ENCODE data around the gene TMX4. TPM values are rescaled to one million over a fixed set of nuclear protein-coding genes. Genes with fewer than 3 reads are reported as not detected.

The TMX4 gene, protein sequence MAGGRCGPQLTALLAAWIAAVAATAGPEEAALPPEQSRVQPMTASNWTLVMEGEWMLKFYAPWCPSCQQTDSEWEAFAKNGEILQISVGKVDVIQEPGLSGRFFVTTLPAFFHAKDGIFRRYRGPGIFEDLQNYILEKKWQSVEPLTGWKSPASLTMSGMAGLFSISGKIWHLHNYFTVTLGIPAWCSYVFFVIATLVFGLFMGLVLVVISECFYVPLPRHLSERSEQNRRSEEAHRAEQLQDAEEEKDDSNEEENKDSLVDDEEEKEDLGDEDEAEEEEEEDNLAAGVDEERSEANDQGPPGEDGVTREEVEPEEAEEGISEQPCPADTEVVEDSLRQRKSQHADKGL
- total RNA-seq (2014; rRNA removed) (12.3 and 12.4 TPM in 2 replicates), Bru-seq, nascent RNA (percentile 76 among the genes with signal in this experiment), BruChase-seq, experiment 1, labeled RNA remaining after a 6-hour chase (percentile 77 among the genes with signal in this experiment), BruChase-seq, experiment 2, labeled RNA remaining after a 2-hour chase (percentile 74 among the genes with signal in this experiment)
- long read RNA-seq, full-length matches to known transcripts, result 160 of 199 reads
- long read RNA-seq, partial matches to known transcripts, result 8 of 199 reads
- long read RNA-seq, other reads (novel, unspliced or antisense), result 31 of 199 reads

DNA sequence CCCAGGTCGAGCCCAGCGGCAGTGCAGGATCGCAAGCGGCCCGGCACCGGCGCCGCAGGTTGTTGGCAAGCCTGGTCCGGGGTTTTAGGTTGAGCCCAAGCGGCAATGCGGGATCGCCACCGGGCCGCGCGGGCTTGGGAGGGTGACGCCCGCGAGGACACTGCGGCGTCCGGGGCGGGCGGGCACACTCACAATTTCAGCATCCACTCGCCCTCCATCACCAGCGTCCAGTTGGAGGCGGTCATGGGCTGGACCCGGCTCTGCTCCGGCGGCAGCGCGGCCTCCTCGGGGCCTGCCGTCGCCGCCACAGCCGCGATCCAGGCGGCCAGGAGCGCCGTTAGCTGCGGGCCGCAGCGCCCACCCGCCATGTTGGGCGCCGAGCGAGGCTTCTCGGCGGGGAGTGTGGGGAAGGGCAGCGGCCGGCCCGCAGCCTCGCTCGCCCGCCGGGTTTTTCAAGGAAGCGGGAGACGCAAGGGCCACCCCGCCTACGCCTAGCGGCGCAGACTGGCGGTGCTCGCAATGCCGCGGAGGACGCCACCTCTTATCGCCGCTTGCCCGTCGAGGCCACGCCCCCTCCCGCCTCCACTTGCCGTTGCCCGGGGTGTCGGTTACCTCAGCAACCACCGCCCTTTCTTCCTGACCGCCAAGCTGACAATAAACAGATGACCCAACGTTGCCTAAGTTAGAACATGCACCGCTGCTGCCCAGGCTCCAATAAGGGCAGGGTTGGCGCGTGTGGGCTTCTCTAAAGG lies at the start of gene TMX4:
Gene TMX4 (minus strand): TSS at position 516 of the 752 bp plus-strand sequence. CDS start 148 bp downstream, at position 368.
- no peaks in the 10 kb centered on the region for H3K36me3 ChIP-seq (ENCODE audit: low read depth, low read length)
- no peaks in the 10 kb centered on the region for H3K9me3 ChIP-seq (ENCODE audit: low read length)
- ChIA-PET CTCF (no interaction called here), POLR2A (ENCODE audit: unreplicated experiment) (interaction anchor here (0.7 kb wide), 1 partner anchor 1926 kb away, joined by 3 read pairs; no protein-coding TSS in a partner anchor)
- no peaks in the 10 kb centered on the region for H3K9me2 ChIP-seq (replicated peaks; ENCODE audit: low read length)
- peak within 1 kb of the TSS; percentile 89 for H2AFZ ChIP-seq (ENCODE audit: low read length)
- H3K27ac ChIP-seq (ENCODE audit: low read length), result peak within 1 kb of the TSS; percentile 55
- DNase-seq (peak; percentile 93), ATAC-seq (peak; percentile 82)
- peak within 1 kb of the TSS; percentile 79 for H3K4me3 ChIP-seq (ENCODE audit: low read length)
- TF ChIP-seq, protein P1, sequence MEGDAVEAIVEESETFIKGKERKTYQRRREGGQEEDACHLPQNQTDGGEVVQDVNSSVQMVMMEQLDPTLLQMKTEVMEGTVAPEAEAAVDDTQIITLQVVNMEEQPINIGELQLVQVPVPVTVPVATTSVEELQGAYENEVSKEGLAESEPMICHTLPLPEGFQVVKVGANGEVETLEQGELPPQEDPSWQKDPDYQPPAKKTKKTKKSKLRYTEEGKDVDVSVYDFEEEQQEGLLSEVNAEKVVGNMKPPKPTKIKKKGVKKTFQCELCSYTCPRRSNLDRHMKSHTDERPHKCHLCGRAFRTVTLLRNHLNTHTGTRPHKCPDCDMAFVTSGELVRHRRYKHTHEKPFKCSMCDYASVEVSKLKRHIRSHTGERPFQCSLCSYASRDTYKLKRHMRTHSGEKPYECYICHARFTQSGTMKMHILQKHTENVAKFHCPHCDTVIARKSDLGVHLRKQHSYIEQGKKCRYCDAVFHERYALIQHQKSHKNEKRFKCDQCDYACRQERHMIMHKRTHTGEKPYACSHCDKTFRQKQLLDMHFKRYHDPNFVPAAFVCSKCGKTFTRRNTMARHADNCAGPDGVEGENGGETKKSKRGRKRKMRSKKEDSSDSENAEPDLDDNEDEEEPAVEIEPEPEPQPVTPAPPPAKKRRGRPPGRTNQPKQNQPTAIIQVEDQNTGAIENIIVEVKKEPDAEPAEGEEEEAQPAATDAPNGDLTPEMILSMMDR (conservative IDR thresholded peaks at IDR 0.05; ENCODE audit: low read depth, low read length), result peak; percentile 40; the same call in 1 of the 2 replicates
- TF ChIP-seq EZH2phosphoT487 (IDR thresholded peaks at IDR 0.05; ENCODE audit: borderline replicate concordance, low read length), result no peak
- H3K9ac ChIP-seq (ENCODE audit: low read length), result peak within 1 kb of the TSS; percentile 84
- peaks cover 8% of the 10 kb centered on the region for H3F3A ChIP-seq (ENCODE audit: low read length, unreplicated experiment)
- H3K27me3 ChIP-seq (ENCODE audit: low read length), result peaks cover 6% of the 10 kb centered on the region; the same call in 1 of the 2 replicates
- H3K4me1 ChIP-seq (ENCODE audit: insufficient read depth, low read length), result peaks cover 20% of the 10 kb centered on the region
- no peaks in the 10 kb centered on the region for H4K20me1 ChIP-seq (ENCODE audit: low read length)
- no TSS peak for BruUV-seq (replicated peaks)
- no peaks in the 10 kb centered on the region for H3K79me2 ChIP-seq (ENCODE audit: low read length)
- peak within 1 kb of the TSS; percentile 88 for H3K4me2 ChIP-seq (ENCODE audit: low read length)
- intact Hi-C loops (cut with micrococcal nuclease), result loop anchor here (2.0 kb wide), 1 partner anchor 39 kb away; no protein-coding TSS in a partner anchor

DNA sequence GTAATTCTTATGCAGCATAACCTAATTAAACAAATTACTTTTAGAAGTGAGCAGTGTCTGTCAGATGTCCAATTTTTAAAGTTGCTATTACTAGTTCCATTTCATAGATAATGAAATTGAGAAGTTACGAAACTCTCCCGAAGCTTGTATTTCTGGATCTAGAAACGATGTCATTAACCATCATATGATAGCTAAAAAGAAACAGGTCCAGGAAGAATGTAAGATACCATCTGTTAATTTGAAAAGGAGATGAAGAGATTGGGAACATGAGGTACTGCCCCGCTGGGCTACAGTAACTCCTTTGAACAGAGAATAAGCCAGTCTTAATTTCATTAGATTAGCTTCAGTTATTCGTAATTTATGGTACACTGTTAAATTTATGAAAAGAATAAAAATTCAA lies 47.5 kb upstream of the TMX4 start:
- no peak overlapping the region for H2AFZ ChIP-seq (ENCODE audit: low read length)
- H3K4me2 ChIP-seq (ENCODE audit: low read length), result no peak overlapping the region
- CTCF ChIA-PET, result no interaction called here
- DNase-seq (no peak), ATAC-seq (no peak)
- H3K9ac ChIP-seq (ENCODE audit: low read length), result no peak overlapping the region
- BruUV-seq (replicated peaks), result no TSS peak
- H3K9me2 ChIP-seq (replicated peaks; ENCODE audit: low read length), result no peaks in the 10 kb centered on the region
- POLR2A ChIA-PET (ENCODE audit: unreplicated experiment), result no interaction called here
- no peaks in the 10 kb centered on the region for H3K79me2 ChIP-seq (ENCODE audit: low read length)
- no peaks in the 10 kb centered on the region for H3K36me3 ChIP-seq (ENCODE audit: low read depth, low read length)
- no peak for TF ChIP-seq EZH2phosphoT487 (IDR thresholded peaks at IDR 0.05; ENCODE audit: borderline replicate concordance, low read length)
- TF ChIP-seq, protein P1 (conservative IDR thresholded peaks at IDR 0.05; ENCODE audit: low read depth, low read length), result no peak
- no peak for TF ChIP-seq EZH2 (IDR thresholded peaks at IDR 0.05; ENCODE audit: low read length, unreplicated experiment)
- no peaks in the 10 kb centered on the region for H3K9me3 ChIP-seq (ENCODE audit: low read length)
- H3K4me3 ChIP-seq (ENCODE audit: low read length), result no peak overlapping the region
- no peaks in the 10 kb centered on the region for H3K4me1 ChIP-seq (ENCODE audit: insufficient read depth, low read length)
- H4K20me1 ChIP-seq (ENCODE audit: low read length), result no peaks in the 10 kb centered on the region
- no peak overlapping the region for H3K27ac ChIP-seq (ENCODE audit: low read length)
- H3F3A ChIP-seq (ENCODE audit: low read length, unreplicated experiment), result no peaks in the 10 kb centered on the region
- H3K27me3 ChIP-seq (ENCODE audit: low read length), result peaks cover 66% of the 10 kb centered on the region
- intact Hi-C loops (cut with micrococcal nuclease), result no loop called here

All from PC-3 (cell line).